GM12865 (cell line): ENCODE data around the gene ARHGEF28.

Experiments
- DNase-seq: peaks from one replicate; pipeline ENCODE4 v3.0.0; 2010; ENCODE audit warnings: low read depth
- H3K4me3 ChIP-seq: 2 replicates; pipeline ENCODE4 v1.5.1; 2011; ENCODE audit warnings: mild to moderate bottlenecking, low read depth, low read length, control low read depth
- TF ChIP-seq, protein P1 (sequence below): IDR thresholded peaks from 2 replicates; pipeline ENCODE4 v1.5.1; 2011; ENCODE audit warnings: low read length, control low read depth, low read depth, inconsistent platforms; ENCODE audit not compliant: insufficient read depth; ENCODE audit errors: missing control alignments

Gene ARHGEF28

DNA sequence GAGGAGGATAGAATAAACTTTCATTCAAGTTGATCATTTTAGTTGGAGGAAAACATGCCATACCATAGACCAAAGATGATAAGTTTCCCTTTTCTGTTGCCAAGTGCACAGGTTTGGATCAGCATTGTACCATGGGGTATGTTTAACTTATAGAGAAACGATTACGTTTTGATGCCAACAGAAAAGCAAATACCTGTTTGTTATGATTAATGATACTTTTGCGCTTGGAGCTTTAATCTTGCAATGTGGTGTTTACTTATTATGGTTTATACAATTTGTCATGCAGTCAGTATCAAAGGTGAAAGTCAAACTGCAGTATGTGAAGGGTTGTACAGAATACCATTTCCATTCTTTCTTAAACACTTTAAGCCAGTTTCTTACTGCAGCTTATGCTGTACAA lies 13.2 kb upstream of the ARHGEF28 start:
- no peak for DNase-seq
- TF ChIP-seq, protein P1, sequence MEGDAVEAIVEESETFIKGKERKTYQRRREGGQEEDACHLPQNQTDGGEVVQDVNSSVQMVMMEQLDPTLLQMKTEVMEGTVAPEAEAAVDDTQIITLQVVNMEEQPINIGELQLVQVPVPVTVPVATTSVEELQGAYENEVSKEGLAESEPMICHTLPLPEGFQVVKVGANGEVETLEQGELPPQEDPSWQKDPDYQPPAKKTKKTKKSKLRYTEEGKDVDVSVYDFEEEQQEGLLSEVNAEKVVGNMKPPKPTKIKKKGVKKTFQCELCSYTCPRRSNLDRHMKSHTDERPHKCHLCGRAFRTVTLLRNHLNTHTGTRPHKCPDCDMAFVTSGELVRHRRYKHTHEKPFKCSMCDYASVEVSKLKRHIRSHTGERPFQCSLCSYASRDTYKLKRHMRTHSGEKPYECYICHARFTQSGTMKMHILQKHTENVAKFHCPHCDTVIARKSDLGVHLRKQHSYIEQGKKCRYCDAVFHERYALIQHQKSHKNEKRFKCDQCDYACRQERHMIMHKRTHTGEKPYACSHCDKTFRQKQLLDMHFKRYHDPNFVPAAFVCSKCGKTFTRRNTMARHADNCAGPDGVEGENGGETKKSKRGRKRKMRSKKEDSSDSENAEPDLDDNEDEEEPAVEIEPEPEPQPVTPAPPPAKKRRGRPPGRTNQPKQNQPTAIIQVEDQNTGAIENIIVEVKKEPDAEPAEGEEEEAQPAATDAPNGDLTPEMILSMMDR: no peak
- no peak overlapping the region for H3K4me3 ChIP-seq

DNA sequence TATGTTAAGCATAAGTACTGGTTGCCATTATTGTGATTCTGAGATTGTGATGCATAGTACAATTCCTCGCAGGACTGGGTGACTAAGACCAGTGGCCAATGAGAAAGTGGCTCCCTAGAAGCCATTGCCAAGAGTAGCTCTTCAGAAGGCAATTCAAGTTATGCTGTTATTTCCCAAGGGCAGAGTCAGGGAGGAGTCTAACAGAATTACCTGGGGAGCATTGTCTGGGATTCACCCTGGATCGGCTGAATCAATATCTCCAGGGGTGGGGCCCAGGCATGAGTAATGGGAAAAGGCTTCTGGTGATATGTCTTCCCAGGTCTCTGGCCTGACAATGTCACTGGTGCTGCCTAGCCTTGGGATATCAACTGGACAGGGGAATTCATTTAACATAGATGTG lies 10.9 kb upstream of the ARHGEF28 start:
- no peak overlapping the region for H3K4me3 ChIP-seq
- no peak for DNase-seq
- TF ChIP-seq, protein P1: no peak

DNA sequence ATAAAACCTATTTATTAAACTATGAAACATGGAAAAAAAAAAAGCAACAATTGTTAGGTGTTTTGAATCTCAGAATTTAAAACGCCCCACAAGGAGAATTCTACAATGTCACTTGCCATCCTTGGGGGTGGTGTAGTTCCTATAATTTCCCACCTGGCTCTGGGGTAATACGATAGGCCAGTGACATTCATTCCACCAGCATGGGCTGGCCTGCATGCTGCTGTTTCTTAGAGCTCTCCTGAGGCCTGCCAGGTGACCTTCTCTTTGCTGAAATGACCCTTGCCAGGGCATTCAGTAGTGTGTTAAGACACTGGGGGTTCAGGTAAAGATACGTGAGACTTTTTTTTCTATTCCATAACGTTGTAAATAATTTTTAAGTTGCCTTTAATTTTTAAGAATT lies 10.0 kb upstream of the ARHGEF28 start:
- TF ChIP-seq, protein P1: no peak
- H3K4me3 ChIP-seq: no peak overlapping the region
- no peak for DNase-seq

DNA sequence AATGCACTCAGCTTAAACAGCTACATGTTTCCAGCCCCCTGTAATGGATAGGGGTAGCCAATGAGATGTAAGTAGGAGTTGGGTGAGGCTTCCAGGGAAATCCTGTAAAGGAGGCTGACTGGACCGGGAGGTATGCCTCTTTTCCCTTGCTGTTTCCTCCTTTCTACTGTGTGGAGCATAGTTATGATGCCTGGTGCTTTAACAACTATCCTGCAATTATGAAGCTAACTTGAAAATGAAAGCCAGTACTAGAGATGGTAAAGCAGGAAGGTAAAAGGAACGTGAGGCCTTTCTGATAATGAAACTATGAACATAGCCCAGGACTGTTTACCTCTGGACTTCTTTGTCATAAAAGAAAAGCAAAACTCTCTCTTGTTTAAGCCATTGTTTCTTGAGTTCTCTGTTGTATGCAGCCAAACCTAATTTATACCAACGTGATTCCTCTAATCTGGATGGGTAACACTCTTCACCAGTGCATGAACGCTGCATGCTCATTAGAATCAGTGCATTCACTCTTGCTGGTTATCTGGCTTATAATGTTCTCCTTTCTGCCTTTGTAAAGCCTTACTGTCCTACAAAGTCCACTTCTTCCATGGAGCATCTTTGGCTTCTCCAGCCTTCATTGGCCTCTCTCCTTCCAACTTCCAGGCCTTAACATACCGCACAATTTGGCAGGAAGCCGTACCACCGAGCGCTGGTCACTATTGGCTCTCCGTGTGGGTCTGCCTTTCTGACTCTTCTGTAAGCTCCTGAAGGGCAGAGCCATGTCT lies 8.3 kb upstream of the ARHGEF28 start:
- peak; percentile 61 for DNase-seq
- H3K4me3 ChIP-seq: peak overlapping the region; percentile 1

DNA sequence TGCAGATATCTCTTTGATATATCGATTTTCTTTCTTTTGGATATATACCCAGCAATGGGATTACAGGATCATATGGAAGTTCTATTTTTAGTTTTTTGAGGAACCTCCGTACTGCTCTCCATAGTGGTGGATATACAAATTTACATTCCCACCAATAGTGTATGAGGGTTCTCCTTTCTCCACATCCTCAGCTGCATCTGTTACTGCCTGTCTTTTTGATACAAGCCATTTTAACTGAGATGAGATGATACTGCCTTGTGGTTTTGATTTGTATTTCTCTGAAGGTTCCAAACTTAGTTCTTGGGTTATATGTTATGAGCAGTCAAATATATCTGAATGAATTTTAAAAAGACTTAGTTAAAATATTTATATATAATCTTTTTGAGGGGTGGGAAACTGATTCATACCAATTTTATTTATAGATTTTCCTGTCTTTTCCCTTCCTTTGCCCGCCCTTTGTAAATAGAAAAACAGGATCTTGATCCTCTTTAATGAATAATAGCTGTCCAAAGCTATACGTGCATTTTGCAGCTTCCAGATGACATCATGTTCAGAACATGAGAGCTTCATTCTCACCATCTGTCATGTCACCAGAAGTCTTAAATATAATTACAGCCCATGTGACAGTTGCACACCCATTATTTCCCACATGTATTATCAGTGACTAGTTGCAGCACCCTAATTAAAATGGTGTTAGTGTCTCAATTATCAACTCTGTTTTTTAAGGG lies 6.2 kb upstream of the ARHGEF28 start:
- H3K4me3 ChIP-seq: no peak overlapping the region
- TF ChIP-seq, protein P1: no peak
- DNase-seq: no peak

More for the DNA sequence above, 8.3 kb upstream of the ARHGEF28 start:
- TF ChIP-seq, protein P1: no peak

DNA sequence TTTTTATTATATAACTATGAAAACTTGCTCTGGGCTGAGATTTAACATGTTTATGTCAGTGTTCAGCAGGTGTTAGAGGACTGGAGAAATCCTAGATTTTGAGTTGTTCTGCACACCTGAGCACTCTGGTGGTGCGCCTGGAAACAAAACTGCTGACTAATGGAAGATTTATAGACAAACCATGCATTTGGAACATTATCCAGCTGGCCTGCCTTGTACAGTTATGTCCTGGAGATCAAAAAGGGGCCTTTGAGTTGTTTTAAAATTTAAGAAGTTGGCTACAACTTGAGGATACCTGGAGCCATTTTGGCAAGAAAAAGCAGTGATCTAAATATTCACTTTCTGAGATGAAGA lies 5.7 kb upstream of the ARHGEF28 start:
- TF ChIP-seq, protein P1: no peak
- H3K4me3 ChIP-seq: no peak overlapping the region
- no peak for DNase-seq
